Measurements from ENCODE around the gene AP2A2.

DNA sequence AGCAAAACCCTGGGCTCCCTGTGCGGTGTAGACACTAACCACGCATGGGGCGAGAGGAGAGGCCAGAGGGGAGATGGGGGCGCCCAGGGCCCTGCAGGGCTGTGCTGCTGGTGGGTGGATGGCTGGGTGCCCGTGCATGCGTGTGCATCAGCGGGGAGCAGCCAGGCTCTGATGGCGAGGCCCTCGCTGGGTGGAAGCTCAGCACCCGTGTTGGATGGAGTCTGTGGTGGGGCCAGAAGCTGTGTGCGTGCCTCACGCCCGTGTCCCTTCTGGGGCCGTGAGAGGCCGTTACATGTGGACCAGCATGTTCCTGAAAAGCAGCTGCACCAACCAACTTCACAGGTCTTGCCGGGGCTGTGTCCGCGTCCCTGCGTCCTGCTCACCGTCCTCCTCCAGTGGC is 77.5 kb downstream of the AP2A2 start:
- TF ChIP-seq, protein P1, sequence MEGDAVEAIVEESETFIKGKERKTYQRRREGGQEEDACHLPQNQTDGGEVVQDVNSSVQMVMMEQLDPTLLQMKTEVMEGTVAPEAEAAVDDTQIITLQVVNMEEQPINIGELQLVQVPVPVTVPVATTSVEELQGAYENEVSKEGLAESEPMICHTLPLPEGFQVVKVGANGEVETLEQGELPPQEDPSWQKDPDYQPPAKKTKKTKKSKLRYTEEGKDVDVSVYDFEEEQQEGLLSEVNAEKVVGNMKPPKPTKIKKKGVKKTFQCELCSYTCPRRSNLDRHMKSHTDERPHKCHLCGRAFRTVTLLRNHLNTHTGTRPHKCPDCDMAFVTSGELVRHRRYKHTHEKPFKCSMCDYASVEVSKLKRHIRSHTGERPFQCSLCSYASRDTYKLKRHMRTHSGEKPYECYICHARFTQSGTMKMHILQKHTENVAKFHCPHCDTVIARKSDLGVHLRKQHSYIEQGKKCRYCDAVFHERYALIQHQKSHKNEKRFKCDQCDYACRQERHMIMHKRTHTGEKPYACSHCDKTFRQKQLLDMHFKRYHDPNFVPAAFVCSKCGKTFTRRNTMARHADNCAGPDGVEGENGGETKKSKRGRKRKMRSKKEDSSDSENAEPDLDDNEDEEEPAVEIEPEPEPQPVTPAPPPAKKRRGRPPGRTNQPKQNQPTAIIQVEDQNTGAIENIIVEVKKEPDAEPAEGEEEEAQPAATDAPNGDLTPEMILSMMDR (IDR thresholded peaks at IDR 0.05 in 4 of 5, conservative IDR thresholded peaks at IDR 0.05 in 1 of 5) = no peak
- TF ChIP-seq POLR2A (IDR thresholded peaks at IDR 0.05) = no peak
